Lower leg skin (tissue), 4 donors: ENCODE measurements around the gene MBD4. TPM values are rescaled to one million over a fixed set of nuclear protein-coding genes. Genes with fewer than 3 reads are reported as not detected.

Source experiments
- DNase-seq, 2 donors: peaks; one replicate each; pipeline ENCODE4 v3.0.0-alpha.2; 2019; ENCODE audit warnings: low spot score in 2 of 2
- H3K4me3 ChIP-seq: fragments of 200-600 bp; sonication (generic); 2 replicates; pipeline ENCODE4 v1.5.1; 2017; ENCODE audit warnings: mild to moderate bottlenecking, low read depth; ENCODE audit not compliant: poor library complexity, severe bottlenecking
- POLR2A ChIP-seq, 2 donors: fragments of 450-650 bp; IDR thresholded peaks; one replicate each; pipeline ENCODE4 v1.6.1; 2016 to 2017; ENCODE audit warnings: antibody characterized with exemption in 2 of 2, mild to moderate bottlenecking in 1 of 2, moderate library complexity in 1 of 2
- WGBS, 2 donors: methylation state at CpG; one replicate each; pipeline ENCODE4 v1.1.5; 2018; 5-methylcytosine and 5-hydroxymethylcytosine counted together
- intact Hi-C: fragments of 100-400 bp; cut with DNase I; formaldehyde crosslinking; loops from one replicate; pipeline ENCODE4 v1.15.0; 2023; ENCODE audit warnings: low total_unique reads
- total RNA-seq, 4 donors: library from RNA; depleted of rRNA; stranded (reverse); fragments of >200 nt; gene quantifications; one replicate each; pipeline ENCODE4 v1.1.0, GENCODE V29; 2016
- TF ChIP-seq, protein P1 (sequence below), 3 donors: fragments of 450-650 bp; IDR thresholded peaks; one replicate each; pipeline ENCODE4 v1.5.1; 2016; ENCODE audit warnings: antibody characterized with exemption in 3 of 3, mild to moderate bottlenecking in 3 of 3, moderate library complexity in 2 of 3

The MBD4 gene
- total RNA-seq, 4 donors from 2014 or later = 14.5 to 36.9 (median 18.4) TPM

DNA sequence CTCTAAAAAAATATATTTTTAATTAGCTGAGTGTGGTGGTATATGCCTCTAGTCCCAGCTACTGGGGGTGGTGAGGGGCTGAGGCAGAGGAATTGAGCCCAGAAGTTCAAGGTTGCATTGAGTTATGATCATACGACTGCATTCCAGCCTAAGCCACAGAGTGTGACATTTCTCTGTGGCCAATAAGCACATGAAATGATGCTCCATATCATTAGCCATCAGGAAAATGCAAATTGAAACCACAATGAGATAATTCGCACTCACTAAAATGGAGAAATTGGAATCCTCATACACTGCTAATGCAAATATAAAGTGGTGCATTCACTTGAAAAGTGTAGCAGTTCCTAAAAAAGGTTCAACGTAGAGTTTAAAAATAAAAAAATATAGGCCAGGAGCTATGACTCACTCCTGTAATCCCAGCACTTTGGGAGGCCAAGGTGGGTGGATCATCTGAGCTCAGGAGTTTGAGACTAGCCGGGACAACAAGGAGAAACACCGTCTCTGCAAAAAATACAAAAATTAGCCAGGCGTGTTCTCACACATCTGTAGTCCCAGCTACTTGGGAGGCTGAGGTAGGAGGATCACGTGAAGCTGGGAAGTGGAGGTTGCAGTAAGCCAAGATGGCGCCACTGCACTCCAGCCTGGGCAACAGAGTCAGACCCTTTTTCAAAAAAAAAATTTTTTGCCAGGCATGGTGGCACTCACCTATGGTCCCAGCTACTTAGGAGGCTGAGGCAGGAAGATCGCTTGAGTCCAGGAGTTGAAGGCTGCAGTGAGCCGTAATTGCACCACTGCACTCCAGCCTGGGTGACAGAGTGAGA is 35.4 kb upstream of the MBD4 start:
- DNase-seq = no peak
- TF ChIP-seq POLR2A (IDR thresholded peaks at IDR 0.05) = no peak
- TF ChIP-seq, protein P1, sequence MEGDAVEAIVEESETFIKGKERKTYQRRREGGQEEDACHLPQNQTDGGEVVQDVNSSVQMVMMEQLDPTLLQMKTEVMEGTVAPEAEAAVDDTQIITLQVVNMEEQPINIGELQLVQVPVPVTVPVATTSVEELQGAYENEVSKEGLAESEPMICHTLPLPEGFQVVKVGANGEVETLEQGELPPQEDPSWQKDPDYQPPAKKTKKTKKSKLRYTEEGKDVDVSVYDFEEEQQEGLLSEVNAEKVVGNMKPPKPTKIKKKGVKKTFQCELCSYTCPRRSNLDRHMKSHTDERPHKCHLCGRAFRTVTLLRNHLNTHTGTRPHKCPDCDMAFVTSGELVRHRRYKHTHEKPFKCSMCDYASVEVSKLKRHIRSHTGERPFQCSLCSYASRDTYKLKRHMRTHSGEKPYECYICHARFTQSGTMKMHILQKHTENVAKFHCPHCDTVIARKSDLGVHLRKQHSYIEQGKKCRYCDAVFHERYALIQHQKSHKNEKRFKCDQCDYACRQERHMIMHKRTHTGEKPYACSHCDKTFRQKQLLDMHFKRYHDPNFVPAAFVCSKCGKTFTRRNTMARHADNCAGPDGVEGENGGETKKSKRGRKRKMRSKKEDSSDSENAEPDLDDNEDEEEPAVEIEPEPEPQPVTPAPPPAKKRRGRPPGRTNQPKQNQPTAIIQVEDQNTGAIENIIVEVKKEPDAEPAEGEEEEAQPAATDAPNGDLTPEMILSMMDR (IDR thresholded peaks at IDR 0.05) = no peak
- H3K4me3 ChIP-seq = no peak overlapping the region
- intact Hi-C loops = no loop called here
- 82 to 85% methylated on average over 10 of the region's 10 CpGs for WGBS, 2 donors

DNA sequence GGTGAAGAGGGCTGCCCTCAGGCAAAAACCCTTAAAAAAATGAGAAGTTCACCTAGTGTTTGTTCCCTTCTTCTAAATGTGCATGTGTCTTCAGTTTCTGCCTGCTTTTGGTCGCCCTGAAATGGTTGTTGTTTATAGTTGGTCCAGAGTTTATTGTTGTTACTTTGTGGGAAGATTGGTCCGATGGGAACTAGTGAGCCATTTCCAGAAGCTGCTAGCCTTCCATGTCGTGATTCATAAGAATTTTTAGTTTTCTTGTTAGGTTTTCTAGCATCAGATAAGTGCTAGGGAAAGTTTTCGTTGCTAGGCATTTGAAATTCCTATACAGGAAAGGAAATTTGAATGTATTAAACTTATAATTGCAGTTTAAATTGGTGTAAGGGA is 34.0 kb upstream of the MBD4 start:
- WGBS, 2 donors = 57 to 84% methylated on average over 4 of the region's 4 CpGs
- no peak overlapping the region for H3K4me3 ChIP-seq
- intact Hi-C loops = no loop called here
- no peak for DNase-seq
- TF ChIP-seq POLR2A (IDR thresholded peaks at IDR 0.05) = no peak
- TF ChIP-seq, protein P1 (IDR thresholded peaks at IDR 0.05) = no peak

DNA sequence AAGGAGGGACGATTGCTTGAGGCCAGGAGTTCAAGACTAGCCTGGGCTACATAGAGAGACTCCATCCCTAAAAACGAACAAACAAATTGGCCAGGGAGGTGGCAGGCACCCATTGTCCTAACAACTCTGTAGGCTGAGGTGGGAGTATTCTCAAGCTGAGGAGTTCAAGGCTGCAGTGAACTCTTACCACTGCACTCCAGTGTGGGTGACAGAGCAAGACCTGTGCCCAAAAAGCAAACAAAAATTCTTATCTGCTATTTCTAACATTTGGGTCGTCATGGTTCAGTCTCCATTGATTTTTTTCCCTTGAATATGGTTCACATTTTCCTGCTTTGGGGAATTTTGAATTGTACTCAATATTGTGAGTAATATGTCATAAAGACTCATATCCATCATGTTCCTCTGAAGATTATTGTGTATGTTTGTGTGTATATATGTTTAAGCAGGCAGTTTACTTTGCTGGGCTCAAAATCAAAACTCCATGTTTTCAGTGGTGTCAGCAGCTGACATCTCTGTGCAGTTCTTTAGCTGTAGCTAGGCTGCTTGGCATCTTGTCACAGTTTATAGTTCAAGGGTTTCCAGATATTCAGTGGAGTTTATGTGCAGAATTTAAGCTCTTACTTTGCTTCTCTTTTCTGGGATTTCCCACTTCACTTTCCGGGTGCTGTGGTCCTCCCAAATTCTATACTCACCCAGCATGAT is 33.5 kb upstream of the MBD4 start:
- TF ChIP-seq, protein P1 (IDR thresholded peaks at IDR 0.05) = no peak
- no peak for TF ChIP-seq POLR2A (IDR thresholded peaks at IDR 0.05)
- H3K4me3 ChIP-seq = no peak overlapping the region
- intact Hi-C loops = no loop called here
- no peak for DNase-seq
- WGBS, 2 donors = 85 to 91% methylated on average over 4 of the region's 4 CpGs

DNA sequence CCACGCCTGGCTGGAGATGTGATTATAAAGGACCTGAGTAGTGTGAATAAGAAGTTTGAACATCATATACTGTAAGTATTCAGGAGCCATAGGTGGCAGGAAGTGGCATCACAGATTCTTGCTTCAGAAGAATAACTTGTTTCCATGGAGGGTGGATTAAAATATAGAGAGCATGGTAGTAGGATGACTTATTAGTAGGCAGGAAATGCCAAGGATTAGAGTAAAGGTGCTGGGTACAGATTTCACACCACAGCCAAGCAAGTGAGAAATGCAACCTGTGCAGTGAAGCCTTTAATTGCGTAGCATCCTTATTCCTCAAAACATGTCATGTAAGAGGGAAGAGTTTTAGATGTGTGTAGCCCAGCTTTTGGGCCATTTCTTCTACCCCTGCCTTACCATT is 31.1 kb upstream of the MBD4 start:
- no peak for TF ChIP-seq POLR2A (IDR thresholded peaks at IDR 0.05)
- TF ChIP-seq, protein P1 (IDR thresholded peaks at IDR 0.05) = no peak
- intact Hi-C loops = no loop called here
- DNase-seq = no peak
- H3K4me3 ChIP-seq = no peak overlapping the region
- WGBS, 2 donors = 93 to 98% methylated on average over 2 of the region's 2 CpGs

DNA sequence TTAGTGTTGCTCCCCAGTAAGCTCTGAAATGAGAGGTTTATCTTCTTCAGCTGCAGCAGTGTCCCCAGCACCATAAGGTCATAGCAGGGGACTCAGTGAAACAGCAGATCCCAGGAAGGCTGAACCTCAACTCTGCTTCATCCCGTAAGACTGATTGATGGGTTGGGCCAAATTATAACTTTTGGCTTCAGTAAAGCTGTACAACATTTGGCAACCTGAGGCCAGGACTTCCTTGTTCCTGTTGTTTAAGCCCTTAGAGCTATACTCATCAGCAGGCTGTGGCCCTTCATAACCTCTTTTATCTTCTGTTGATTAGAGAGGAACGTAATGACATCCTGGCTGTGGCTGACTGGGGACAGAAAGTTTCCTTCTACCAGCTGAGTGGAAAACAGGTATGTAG is 29.3 kb upstream of the MBD4 start:
- TF ChIP-seq, protein P1 (IDR thresholded peaks at IDR 0.05) = no peak
- TF ChIP-seq POLR2A (IDR thresholded peaks at IDR 0.05) = no peak
- H3K4me3 ChIP-seq = no peak overlapping the region
- intact Hi-C loops = no loop called here
- WGBS, 2 donors = 50 to 73% methylated on average over 2 of the region's 2 CpGs
- no peak for DNase-seq
